ENCODE data around the gene AP5S1.
"Not testable (repeated sequence)": the region's sequence is repeated elsewhere in the genome, so short reads cannot be mapped to it uniquely, and the experiment has no call there.

The AP5S1 gene

GRCh38 chr20:3820048-3820900, at the start of gene AP5S1:
TSS of gene AP5S1 (plus strand) at chr20:3820547. CDS start at chr20:3822118, 1,571 bp downstream.
- DNase-seq (ENCODE audit: low read depth), result peak; percentile 83

GRCh38 chr20:3771552-3772058, 48.7 kb upstream of the AP5S1 start:
- DNase-seq (ENCODE audit: low read depth), result no peak

GRCh38 chr20:3775457-3776108, 44.8 kb upstream of the AP5S1 start:
- DNase-seq (ENCODE audit: low read depth), result no peak

- DNase-seq (ENCODE audit: low read depth), result no peak
Observed at GRCh38 chr20:3777381-3777715, 43.0 kb upstream of the AP5S1 start.

GRCh38 chr20:3777716-3778629, 42.4 kb upstream of the AP5S1 start:
- no peak for DNase-seq (ENCODE audit: low read depth)

- no peak for DNase-seq (ENCODE audit: low read depth)
Observed at GRCh38 chr20:3778976-3779375, 41.4 kb upstream of the AP5S1 start.

- DNase-seq (ENCODE audit: low read depth), result no peak
Observed at GRCh38 chr20:3781153-3781910, 39.0 kb upstream of the AP5S1 start, which contains the start of gene SPEF1. TSS of gene SPEF1 (minus strand) at chr20:3781448. CDS start at chr20:3781287, 161 bp downstream.

- DNase-seq (ENCODE audit: low read depth), result no peak
Observed at GRCh38 chr20:3782597-3782996, 37.8 kb upstream of the AP5S1 start.

GRCh38 chr20:3783068-3783489, 37.3 kb upstream of the AP5S1 start:
- no peak for DNase-seq (ENCODE audit: low read depth)

- no peak for DNase-seq (ENCODE audit: low read depth)
Observed at GRCh38 chr20:3783511-3784195, 36.7 kb upstream of the AP5S1 start.

- no peak for DNase-seq (ENCODE audit: low read depth)
Observed at GRCh38 chr20:3784216-3784853, 36.0 kb upstream of the AP5S1 start.

- no peak for DNase-seq (ENCODE audit: low read depth)
Observed at GRCh38 chr20:3784863-3785239, 35.5 kb upstream of the AP5S1 start.

GRCh38 chr20:3785240-3786125, 34.9 kb upstream of the AP5S1 start:
- no peak for DNase-seq (ENCODE audit: low read depth)

- no peak for DNase-seq (ENCODE audit: low read depth)
Observed at GRCh38 chr20:3786126-3786484, 34.2 kb upstream of the AP5S1 start.

GRCh38 chr20:3786665-3787323, 33.6 kb upstream of the AP5S1 start, which contains the start of gene CENPB:
TSS of gene CENPB (minus strand) at chr20:3786740. CDS start at chr20:3786483, 257 bp downstream.
- DNase-seq (ENCODE audit: low read depth), result peak; percentile 90

GRCh38 chr20:3787324-3788014, 32.9 kb upstream of the AP5S1 start:
- no peak for DNase-seq (ENCODE audit: low read depth)

GRCh38 chr20:3788685-3789155, 31.6 kb upstream of the AP5S1 start:
- DNase-seq (ENCODE audit: low read depth), result no peak

GRCh38 chr20:3789201-3789600, 31.1 kb upstream of the AP5S1 start:
- DNase-seq (ENCODE audit: low read depth), result not testable (repeated sequence)
